Trophoblast cell (in vitro differentiated cells and primary cell): ENCODE measurements around the gene LZTS2.

Source experiments
- DNase-seq, 2 donors: peaks; one replicate each; pipeline ENCODE4 v3.0.0-alpha.2; 2016
- H2AFZ ChIP-seq: 2 replicates; pipeline ENCODE4 v1.6.1; 2013; ENCODE audit warnings: low read length, moderate library complexity, mild to moderate bottlenecking; ENCODE audit not compliant: insufficient read depth, poor library complexity
- H2AK5ac ChIP-seq: 2 replicates; pipeline ENCODE4 v1.6.1; 2013; ENCODE audit warnings: mild to moderate bottlenecking, low read length
- H2BK120ac ChIP-seq: 2 replicates; pipeline ENCODE4 v1.6.1; 2013; ENCODE audit warnings: low read length, mild to moderate bottlenecking, moderate library complexity; ENCODE audit not compliant: insufficient read depth, poor library complexity
- H2BK12ac ChIP-seq: 2 replicates; pipeline ENCODE4 v1.6.1; 2013; ENCODE audit warnings: mild to moderate bottlenecking, low read length, moderate library complexity
- H2BK5ac ChIP-seq: 2 replicates; pipeline ENCODE4 v1.6.1; 2013; ENCODE audit warnings: low read length, low read depth, moderate library complexity, mild to moderate bottlenecking; ENCODE audit not compliant: poor library complexity
- H3K14ac ChIP-seq: 2 replicates; pipeline ENCODE4 v1.6.1; 2013; ENCODE audit warnings: mild to moderate bottlenecking, low read length
- H3K18ac ChIP-seq: 2 replicates; pipeline ENCODE4 v1.6.1; 2013; ENCODE audit warnings: mild to moderate bottlenecking, low read length
- H3K23ac ChIP-seq: 2 replicates; pipeline ENCODE4 v1.6.1; 2013; ENCODE audit warnings: low read length
- H3K27ac ChIP-seq: 2 replicates; pipeline ENCODE4 v1.5.1; 2013; ENCODE audit warnings: low read depth, mild to moderate bottlenecking, inconsistent platforms, low read length, moderate library complexity
- H3K27me3 ChIP-seq: 2 replicates; pipeline ENCODE4 v1.6.1; 2013; ENCODE audit warnings: inconsistent platforms, mild to moderate bottlenecking, low read length, moderate library complexity; ENCODE audit not compliant: insufficient read depth
- H3K36me3 ChIP-seq, 2 experiments: 1 replicate in 1 of 2; 2 replicates in 1 of 2; pipeline ENCODE4 v1.6.1; 2013; ENCODE audit warnings: low read length in 2 of 2, mild to moderate bottlenecking in 2 of 2, moderate library complexity in 1 of 2; ENCODE audit not compliant: insufficient read depth in 2 of 2, control insufficient read depth in 1 of 2
- H3K4ac ChIP-seq: 2 replicates; pipeline ENCODE4 v1.6.1; 2013; ENCODE audit warnings: low read depth, mild to moderate bottlenecking, low read length, moderate library complexity
- H3K4me1 ChIP-seq, 2 experiments: 1 replicate in 1 of 2; 2 replicates in 1 of 2; pipeline ENCODE4 v1.6.1; 2013; ENCODE audit warnings: low read length in 2 of 2, mild to moderate bottlenecking in 2 of 2, moderate library complexity in 1 of 2; ENCODE audit not compliant: insufficient read depth in 2 of 2, control insufficient read depth in 1 of 2
- H3K4me2 ChIP-seq: 2 replicates; pipeline ENCODE4 v1.6.1; 2013; ENCODE audit warnings: inconsistent platforms, mild to moderate bottlenecking, low read length, moderate library complexity
- H3K4me3 ChIP-seq: 2 replicates; pipeline ENCODE4 v1.5.1; 2013; ENCODE audit warnings: mild to moderate bottlenecking, low read depth, low read length, inconsistent platforms
- H3K79me1 ChIP-seq: one replicate; pipeline ENCODE4 v1.6.1; 2013; ENCODE audit warnings: low read length
- H3K79me2 ChIP-seq: 2 replicates; pipeline ENCODE4 v1.6.1; 2013; ENCODE audit warnings: low read length, mild to moderate bottlenecking; ENCODE audit not compliant: control insufficient read depth, insufficient read depth, poor library complexity
- H3K9ac ChIP-seq: 2 replicates; pipeline ENCODE4 v1.6.1; 2013; ENCODE audit warnings: mild to moderate bottlenecking, low read length
- H3K9me3 ChIP-seq: 2 replicates; pipeline ENCODE4 v1.6.1; 2013; ENCODE audit warnings: low read depth, mild to moderate bottlenecking, control low read depth, inconsistent platforms, low read length; ENCODE audit not compliant: insufficient read depth
- H4K12ac ChIP-seq: 2 replicates; pipeline ENCODE4 v1.6.1; 2013; ENCODE audit warnings: low read depth, mild to moderate bottlenecking, low read length, moderate library complexity
- H4K8ac ChIP-seq: 2 replicates; pipeline ENCODE4 v1.6.1; 2013; ENCODE audit warnings: low read depth, mild to moderate bottlenecking, low read length, moderate library complexity
- H4K91ac ChIP-seq: one replicate; pipeline ENCODE4 v1.6.1; 2013; ENCODE audit warnings: low read depth, mild to moderate bottlenecking, low read length, moderate library complexity
- WGBS: extraction: QIAGEN DNeasy Blood & Tissue Kit; methylation state at CpG from one replicate; pipeline ENCODE4 v1.1.7; 2013; ENCODE audit warnings: missing lambda C conversion rate; ENCODE audit not compliant: insufficient read length, insufficient coverage; ENCODE audit errors: extremely low coverage; 5-methylcytosine and 5-hydroxymethylcytosine counted together

Gene LZTS2

GRCh38 chr10:100977436-100977835, 22.2 kb upstream of the LZTS2 start:
- no peak overlapping the region for H3K4me3 ChIP-seq
- no peaks in the 10 kb centered on the region for H3K79me2 ChIP-seq
- no peak overlapping the region for H2BK12ac ChIP-seq
- H3K36me3 ChIP-seq, result peaks cover 19 to 22% of the 10 kb centered on the region in 2 experiments
- H4K12ac ChIP-seq, result no peak overlapping the region
- no peak overlapping the region for H3K27ac ChIP-seq
- no peak overlapping the region for H4K8ac ChIP-seq
- no peak overlapping the region for H3K9ac ChIP-seq
- no peak overlapping the region for H3K4me2 ChIP-seq
- DNase-seq, result no peak
- H3K27me3 ChIP-seq, result no peaks in the 10 kb centered on the region
- no peak overlapping the region for H2AK5ac ChIP-seq
- no peak overlapping the region for H2BK120ac ChIP-seq
- no peak overlapping the region for H4K91ac ChIP-seq
- no peak overlapping the region for H2BK5ac ChIP-seq
- H3K4me1 ChIP-seq, result peaks cover 0 to 5% of the 10 kb centered on the region in 2 experiments
- no peak overlapping the region for H3K14ac ChIP-seq
- no peak overlapping the region for H3K4ac ChIP-seq
- no peaks in the 10 kb centered on the region for H3K79me1 ChIP-seq
- no peak overlapping the region for H3K18ac ChIP-seq
- no peak overlapping the region for H3K23ac ChIP-seq
- WGBS, result no CpG with 5 or more reads among the region's 6 CpGs
- no peak overlapping the region for H2AFZ ChIP-seq
- peaks cover 1% of the 10 kb centered on the region for H3K9me3 ChIP-seq

- Histone ChIP-seq H2AK5ac (no peak overlapping the region), H3K9ac (no peak overlapping the region), H3K4ac (no peak overlapping the region), H4K91ac (no peak overlapping the region), H3K27me3 (no peaks in the 10 kb centered on the region), H2BK5ac (no peak overlapping the region), H3K9me3 (peaks cover 1% of the 10 kb centered on the region), H3K4me1 (peaks cover 0 to 5% of the 10 kb centered on the region in 2 experiments), H3K4me2 (no peak overlapping the region), H3K27ac (no peak overlapping the region), H3K18ac (no peak overlapping the region), H2BK120ac (no peak overlapping the region), H3K4me3 (no peak overlapping the region), H4K8ac (no peak overlapping the region), H3K14ac (no peak overlapping the region), H3K36me3 (peaks cover 23 to 28% of the 10 kb centered on the region in 2 experiments), H3K79me1 (no peaks in the 10 kb centered on the region), H2BK12ac (no peak overlapping the region), H3K23ac (no peak overlapping the region), H3K79me2 (no peaks in the 10 kb centered on the region), H2AFZ (no peak overlapping the region), H4K12ac (no peak overlapping the region)
- DNase-seq, result peak; percentile 87 to 90
- no CpG with 5 or more reads among the region's 13 CpGs for WGBS
Measured at GRCh38 chr10:100978121-100978900, 21.3 kb upstream of the LZTS2 start.

- Histone ChIP-seq H2BK12ac (no peak overlapping the region), H4K12ac (no peak overlapping the region), H3K79me1 (no peaks in the 10 kb centered on the region), H3K9ac (no peak overlapping the region), H4K8ac (no peak overlapping the region), H3K36me3 (peaks cover 26 to 30% of the 10 kb centered on the region in 2 experiments), H3K4me1 (peaks cover 0 to 5% of the 10 kb centered on the region in 2 experiments), H4K91ac (no peak overlapping the region), H3K27me3 (no peaks in the 10 kb centered on the region), H3K14ac (no peak overlapping the region), H3K18ac (no peak overlapping the region), H2AFZ (no peak overlapping the region), H3K79me2 (no peaks in the 10 kb centered on the region), H3K23ac (no peak overlapping the region), H3K27ac (no peak overlapping the region), H3K4me2 (no peak overlapping the region), H2AK5ac (no peak overlapping the region), H3K9me3 (peaks cover 1% of the 10 kb centered on the region), H3K4ac (no peak overlapping the region), H2BK120ac (no peak overlapping the region), H2BK5ac (no peak overlapping the region), H3K4me3 (no peak overlapping the region)
- no peak for DNase-seq
- WGBS, result no CpG with 5 or more reads among the region's 10 CpGs
Measured at GRCh38 chr10:100978901-100979195, 20.8 kb upstream of the LZTS2 start.

- H3K9me3 ChIP-seq, result peaks cover 1% of the 10 kb centered on the region
- H3K4me1 ChIP-seq, result peaks cover 0 to 5% of the 10 kb centered on the region in 2 experiments
- no peak overlapping the region for H2BK5ac ChIP-seq
- no peak overlapping the region for H3K14ac ChIP-seq
- no peak overlapping the region for H2AFZ ChIP-seq
- no peak overlapping the region for H4K12ac ChIP-seq
- no peak overlapping the region for H3K23ac ChIP-seq
- no peak overlapping the region for H2BK12ac ChIP-seq
- H3K79me2 ChIP-seq, result no peaks in the 10 kb centered on the region
- WGBS, result no CpG with 5 or more reads among the region's 16 CpGs
- no peak for DNase-seq
- H3K4me2 ChIP-seq, result no peak overlapping the region
- no peak overlapping the region for H3K27ac ChIP-seq
- H3K18ac ChIP-seq, result no peak overlapping the region
- no peak overlapping the region for H3K4ac ChIP-seq
- H3K79me1 ChIP-seq, result no peaks in the 10 kb centered on the region
- no peak overlapping the region for H2BK120ac ChIP-seq
- no peak overlapping the region for H4K8ac ChIP-seq
- H3K36me3 ChIP-seq, result peaks cover 30 to 33% of the 10 kb centered on the region in 2 experiments
- H3K4me3 ChIP-seq, result no peak overlapping the region
- no peak overlapping the region for H2AK5ac ChIP-seq
- no peak overlapping the region for H4K91ac ChIP-seq
- no peak overlapping the region for H3K9ac ChIP-seq
- no peaks in the 10 kb centered on the region for H3K27me3 ChIP-seq
Measured at GRCh38 chr10:100979791-100980272, 19.8 kb upstream of the LZTS2 start.
